Activated effector memory CD4-positive, alpha-beta T cell treated with Interleukin-2 at 50 U/mL for 16 hours (primary cell): ENCODE data around the gene KRT75.
"Not testable (repeated sequence)": the region's sequence is repeated elsewhere in the genome, so short reads cannot be mapped to it uniquely, and the experiment has no call there.

Source experiments
- DNase-seq: peaks from one replicate; pipeline ENCODE4 v3.0.0-alpha.2; 2020

The KRT75 gene

DNA sequence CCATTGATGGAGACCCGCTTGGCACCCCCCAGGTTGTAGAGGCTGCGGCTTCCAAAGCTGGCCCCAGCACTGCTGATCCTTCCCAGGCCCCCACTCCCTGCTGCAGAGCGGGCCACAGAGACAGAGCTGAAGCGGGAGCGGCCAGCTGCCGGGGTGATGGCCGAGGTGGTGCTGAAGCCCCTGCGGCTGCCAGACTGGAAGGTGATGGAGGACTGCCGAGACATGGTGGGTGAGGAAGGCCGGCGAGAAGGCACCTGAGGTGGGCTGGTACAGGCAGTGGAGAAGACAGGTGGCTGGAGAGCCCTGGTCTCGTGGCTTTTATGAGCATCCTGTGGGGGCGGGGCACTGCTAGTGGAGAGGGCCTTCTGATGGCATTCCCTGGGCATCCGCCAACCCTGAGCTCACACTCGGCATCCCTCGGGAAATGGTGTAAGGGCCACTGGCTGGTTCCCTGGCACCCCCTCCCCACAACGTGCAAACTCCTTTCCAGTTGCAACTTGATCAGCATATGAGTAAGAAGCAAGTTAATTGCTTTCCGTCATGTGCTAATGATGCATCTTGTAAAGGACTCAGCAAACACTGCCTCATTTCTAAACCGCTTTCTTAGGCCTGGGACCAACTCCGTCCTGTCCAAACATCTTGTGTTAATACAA, at the start of gene KRT75:
Gene KRT75 (minus strand): TSS at position 291 of the 653 bp plus-strand sequence. CDS start 67 bp downstream, at position 224.
- no peak for DNase-seq

DNA sequence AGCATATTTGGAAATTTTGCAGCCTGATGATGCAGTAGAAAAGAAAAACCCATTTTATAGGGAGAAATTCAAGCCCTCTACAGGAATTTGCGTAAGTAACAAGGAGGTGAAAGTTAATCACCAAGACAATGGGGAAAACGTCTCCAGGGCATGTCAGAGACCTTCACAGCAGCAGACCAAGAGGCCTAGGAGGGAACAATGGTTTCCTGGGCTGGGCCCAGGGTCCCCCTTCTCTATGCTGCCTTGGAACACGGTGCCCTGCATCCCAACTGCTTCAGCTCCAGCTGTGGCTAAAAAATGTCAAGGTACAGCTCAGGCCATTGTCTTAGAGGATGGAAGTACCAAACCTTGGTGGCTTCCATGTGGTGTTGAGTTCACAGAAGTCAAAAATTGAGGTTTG, 45.9 kb upstream of the KRT75 start:
- DNase-seq = no peak

DNA sequence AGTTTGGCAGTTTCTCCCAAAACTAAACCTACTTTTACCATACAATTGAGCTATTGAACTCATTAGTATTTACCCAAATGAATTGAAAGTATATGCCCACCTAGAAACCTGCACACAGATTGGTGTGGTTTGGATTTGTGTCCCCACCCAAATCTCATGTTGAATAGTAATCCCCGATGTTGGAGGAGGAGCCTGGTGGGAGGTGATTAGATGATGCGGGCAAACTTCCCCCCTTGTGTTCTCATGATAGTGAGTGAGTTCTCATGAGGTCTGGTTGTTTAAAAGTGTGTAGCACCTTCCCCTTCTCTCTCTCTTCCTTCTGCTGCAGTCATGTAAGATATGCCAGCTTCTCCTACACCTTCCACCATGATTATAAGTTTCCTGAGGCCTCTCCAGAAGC, 43.5 kb upstream of the KRT75 start:
- no peak for DNase-seq

DNA sequence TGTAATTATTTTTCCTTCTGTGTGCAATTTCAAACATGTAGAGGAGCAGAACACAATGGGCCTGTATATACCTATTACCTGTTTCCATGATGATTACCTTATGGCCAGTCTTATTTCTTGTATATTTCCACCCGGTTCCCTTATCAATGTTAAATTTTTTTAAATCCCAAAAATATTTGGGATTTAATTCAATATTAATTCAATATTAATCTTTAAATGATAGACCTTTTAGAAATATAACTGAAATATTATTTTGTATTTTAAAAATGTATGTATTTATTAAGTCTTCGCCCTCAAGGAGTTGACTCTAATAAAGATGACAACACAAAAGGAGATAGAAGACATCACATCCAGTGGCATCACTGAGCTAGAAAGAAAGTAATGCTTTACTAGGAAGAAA, 40.0 kb upstream of the KRT75 start:
- no peak for DNase-seq

DNA sequence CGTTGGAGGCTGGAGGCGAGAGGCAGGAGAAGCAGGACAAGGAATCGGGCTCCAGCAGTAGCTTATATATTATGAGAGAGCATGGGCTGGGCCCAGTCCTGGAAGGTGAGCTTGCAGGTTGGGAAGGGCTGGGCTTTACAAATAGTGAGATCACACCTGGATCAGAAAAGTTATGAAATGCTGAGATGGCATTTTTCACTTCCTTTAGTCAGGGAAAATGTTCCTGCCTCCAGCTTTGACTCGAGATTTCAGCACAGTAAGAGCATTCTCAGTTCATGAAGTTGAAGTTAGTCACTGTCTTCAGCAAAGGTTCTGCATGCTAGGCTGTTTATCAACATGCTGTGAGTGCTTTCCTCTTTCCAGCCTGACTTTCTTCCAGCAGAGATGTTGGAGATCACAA, 39.6 kb upstream of the KRT75 start, which contains the start of gene KRT6C:
Gene KRT6C (minus strand): TSS at position 38 of the 400 bp plus-strand sequence. CDS start 68 bp downstream, outside the sequence.
- DNase-seq = no peak

DNA sequence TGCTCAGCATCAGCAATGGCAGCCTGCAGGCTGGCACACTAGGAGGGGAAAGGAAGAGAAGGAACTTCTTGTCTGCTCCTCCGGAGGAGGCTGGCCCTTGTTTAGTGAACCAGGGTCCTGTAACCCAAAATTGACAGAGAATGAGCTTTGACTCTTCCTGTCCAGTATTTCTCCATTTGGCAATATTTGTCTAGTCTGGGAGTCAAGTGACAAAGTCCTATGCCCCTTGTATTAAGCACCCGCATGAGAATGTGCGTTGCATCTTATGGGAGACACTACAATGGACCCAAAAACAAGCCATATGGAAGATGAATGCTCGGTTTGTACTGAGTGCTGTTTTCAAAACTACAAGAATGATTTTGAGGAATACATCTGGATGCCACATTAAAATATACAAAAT, 35.7 kb upstream of the KRT75 start:
- DNase-seq = no peak

DNA sequence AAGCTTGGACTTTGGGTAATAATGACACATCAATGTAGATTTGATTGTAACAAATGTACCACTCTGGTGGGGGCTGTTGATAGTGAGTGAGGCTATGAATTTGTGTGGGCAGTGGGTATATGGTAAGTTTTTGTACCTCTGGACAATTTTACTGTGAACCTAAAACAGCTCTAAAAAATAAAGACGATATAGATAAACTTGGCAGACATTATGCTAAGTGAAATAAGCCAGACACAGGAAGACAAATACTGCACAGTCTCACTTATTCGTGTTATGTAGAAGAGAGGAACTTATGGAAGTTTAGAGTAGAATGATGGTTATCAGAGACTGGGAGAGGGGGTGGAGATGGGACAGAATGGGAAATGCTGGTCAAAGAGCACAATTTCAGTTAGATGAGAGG, 30.7 kb upstream of the KRT75 start:
- no peak for DNase-seq

DNA sequence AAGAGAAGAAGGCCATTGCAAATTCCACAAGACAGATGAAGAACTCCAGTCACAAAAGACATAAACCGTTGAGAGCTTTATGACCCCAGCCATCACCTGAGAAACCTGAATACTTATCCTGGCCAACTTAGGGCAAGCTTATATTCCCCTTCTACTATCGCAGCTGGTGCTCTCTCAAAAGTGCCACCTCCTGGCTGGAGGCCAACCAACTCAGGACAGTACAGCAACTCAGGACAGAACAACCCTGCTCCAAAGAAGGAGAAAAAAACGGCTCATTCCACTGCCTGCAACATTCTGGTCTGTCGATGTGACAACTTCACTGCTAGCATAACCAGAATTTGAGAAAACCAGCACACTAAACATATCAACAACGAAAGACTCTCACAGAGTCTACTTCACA, 27.5 kb upstream of the KRT75 start:
- no peak for DNase-seq

DNA sequence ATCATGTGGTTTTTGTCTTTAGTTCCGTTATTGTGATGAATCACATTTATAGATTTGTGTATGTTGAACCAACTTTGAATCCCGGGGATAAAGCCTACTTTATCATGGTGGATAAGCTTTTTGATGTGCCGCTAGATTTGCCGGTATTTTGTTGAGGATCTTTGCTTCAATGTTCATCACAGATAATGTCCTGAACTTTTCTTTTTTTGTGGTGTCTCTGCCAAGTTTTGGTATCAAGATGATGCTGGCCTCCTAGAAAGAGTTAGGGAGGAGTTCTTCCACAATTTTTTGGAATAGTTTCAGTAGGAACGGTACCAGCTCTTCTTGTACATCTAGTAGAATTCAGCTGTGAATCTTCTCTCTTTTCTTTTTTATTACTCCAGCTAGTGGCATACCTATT, 24.7 kb upstream of the KRT75 start:
- no peak for DNase-seq

DNA sequence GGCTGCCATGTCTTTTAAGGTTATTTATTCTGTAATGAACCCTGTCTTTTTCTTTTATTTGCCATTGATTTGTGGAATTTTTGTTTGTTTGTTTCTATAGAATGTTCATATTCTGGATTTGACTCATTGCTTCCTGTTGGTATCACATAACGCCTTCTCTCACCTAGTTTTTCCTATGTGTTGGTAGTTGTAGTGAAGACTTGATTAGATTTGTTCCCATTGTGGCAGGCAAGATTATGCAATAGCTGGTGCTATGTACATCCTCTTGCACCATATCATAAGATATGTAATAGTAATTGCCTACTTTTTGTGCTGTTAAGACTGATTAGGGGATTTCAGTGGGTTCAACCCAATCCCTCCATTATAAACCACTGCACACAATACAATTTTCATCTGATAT, 21.6 kb upstream of the KRT75 start:
- DNase-seq = no peak

DNA sequence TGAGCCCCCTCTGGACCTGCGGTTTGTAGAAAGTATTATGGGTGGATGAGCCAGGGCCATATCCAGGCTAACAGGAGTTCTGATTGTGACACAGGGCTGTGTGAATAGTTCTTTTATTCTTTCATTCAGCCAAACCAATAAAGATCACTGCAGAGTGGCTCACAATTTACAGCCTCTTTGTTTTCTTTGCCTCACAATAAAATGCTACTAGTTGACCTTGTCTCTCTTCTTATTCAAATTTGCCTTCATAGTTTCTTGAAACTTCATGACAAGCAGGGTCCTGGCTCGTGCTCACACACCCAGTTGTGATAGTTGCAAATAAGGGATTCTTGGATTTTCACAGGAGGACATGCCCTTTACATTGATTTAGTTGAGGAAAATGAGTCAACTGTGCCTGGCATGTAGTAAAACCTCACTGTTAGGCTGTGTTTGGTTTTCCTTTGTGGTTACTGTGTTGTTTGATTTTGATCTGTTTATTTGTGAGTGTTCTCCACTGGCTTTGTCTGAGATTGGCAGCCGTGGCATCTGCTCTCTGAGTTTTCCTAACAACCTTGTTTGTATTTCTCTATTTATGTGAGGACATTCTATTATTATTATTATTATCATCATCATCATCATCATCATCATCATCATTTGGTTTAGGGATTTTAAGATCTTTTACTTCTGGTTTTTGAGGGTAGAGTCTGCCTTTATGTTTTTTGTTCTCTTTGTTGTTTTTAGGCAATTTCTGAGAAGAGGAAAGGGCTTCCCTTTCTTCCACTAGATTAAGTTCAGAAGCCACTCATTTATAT, 20.4 kb upstream of the KRT75 start:
- DNase-seq = no peak

DNA sequence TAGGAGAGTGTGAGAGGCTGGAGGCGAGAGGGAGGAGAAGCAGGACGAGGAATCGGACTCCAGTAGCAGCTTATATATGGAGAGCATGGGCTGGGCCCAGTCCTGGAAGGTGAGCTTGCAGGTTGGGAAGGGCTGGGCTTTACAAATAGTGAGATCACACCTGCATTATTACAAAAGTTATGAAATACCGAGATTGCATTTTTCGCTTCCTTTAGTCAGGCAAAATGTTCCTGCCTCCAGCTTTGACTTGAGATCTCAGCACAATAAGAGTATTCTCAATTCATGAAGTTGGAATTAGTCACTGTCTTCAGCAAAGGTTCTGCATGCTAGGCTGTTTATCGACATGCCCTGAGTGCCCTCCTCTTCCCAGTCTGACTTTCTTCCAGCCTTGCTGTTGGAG, 17.9 kb upstream of the KRT75 start, which contains the start of gene KRT6B:
Gene KRT6B (minus strand): TSS at position 46 of the 400 bp plus-strand sequence. CDS start 68 bp downstream, outside the sequence.
- no peak for DNase-seq

DNA sequence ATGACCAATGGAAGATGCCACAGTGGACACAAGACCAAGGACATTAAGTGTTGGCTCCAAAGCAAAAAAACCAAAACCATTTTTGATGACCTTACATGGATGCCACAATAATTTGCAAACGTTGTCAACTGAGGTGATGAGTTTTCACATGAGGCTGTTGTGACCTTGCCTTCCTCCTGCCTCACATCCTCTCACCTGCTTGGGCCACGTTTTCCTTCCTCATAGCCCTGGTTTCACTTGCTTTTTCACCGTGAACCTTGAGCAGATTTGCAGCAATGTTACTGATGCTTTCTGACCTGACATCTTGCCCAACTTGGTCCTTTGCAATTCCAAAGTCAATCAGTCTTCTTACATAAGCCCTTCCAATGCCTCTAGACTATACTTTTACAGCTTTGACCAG, 14.1 kb upstream of the KRT75 start:
- no peak for DNase-seq

DNA sequence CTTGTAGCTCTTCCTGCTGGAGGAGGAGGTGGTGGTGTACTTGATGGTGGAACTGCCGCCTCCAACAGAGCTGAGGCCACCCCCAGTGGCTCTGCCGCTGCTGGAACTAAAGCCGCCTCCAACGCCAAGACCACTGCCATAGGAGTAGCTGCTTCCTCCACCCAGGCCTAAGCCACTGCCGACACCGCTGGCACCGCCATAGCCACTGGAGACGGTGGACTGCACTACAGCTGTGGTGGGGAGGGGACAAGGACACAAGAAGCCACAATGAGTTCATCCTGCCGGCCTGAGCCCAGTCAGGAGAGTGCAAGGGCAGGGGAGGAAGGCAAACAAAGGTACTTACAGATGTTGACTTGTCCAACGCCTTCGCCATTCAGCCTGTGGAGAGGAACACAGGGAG, 13.0 kb upstream of the KRT75 start:
- DNase-seq = not testable (repeated sequence)

DNA sequence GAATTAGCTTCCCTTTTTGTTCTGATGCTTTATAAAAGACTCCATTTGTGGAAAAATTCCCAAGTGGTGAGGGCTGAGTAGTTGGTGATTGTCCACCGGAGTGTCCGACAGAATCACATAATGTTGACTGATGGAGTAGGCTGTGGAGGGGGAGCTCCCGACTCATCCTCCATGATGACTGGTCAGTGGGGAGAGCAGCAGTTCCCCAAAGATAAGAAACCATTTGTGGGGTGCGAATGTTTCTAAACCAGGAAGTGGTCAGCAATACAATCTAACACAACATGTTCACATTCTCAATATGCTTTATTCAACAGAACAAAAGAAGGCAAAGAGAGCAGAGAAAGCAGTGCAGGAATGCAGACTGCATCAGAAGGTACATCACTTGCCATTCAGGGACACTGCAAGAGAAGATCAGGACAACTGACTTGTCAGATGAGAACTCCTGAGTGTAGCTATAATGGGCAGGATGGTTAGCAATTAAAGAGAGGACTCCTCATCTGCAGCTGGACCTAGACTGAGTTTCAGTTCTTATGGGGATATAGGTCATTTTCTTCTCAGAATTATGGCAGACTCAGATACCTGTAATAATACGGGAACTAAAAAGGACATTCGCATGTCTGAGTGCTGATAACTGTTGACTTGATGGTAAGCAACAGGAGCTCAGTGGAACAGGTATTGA, 12.3 kb upstream of the KRT75 start:
- DNase-seq = no peak

DNA sequence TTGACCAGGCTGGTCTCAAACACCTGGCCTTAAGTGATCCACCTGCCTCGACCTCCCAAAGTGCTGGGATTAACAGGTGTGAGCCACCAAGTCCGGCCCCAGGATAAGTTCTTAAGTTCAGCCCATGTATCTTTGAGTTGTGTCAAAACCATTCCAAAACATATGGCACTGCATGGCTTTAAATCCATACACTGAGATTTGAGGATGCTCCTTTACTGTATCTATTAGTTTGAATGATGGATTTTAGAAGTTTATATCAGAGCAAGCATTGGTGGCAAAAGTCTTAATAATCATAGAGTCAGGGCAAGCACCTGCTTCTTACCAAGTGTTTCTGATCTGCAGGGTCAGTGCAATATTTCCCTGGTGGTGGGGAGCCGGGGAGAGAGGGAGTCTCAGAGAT, 11.7 kb upstream of the KRT75 start:
- no peak for DNase-seq

DNA sequence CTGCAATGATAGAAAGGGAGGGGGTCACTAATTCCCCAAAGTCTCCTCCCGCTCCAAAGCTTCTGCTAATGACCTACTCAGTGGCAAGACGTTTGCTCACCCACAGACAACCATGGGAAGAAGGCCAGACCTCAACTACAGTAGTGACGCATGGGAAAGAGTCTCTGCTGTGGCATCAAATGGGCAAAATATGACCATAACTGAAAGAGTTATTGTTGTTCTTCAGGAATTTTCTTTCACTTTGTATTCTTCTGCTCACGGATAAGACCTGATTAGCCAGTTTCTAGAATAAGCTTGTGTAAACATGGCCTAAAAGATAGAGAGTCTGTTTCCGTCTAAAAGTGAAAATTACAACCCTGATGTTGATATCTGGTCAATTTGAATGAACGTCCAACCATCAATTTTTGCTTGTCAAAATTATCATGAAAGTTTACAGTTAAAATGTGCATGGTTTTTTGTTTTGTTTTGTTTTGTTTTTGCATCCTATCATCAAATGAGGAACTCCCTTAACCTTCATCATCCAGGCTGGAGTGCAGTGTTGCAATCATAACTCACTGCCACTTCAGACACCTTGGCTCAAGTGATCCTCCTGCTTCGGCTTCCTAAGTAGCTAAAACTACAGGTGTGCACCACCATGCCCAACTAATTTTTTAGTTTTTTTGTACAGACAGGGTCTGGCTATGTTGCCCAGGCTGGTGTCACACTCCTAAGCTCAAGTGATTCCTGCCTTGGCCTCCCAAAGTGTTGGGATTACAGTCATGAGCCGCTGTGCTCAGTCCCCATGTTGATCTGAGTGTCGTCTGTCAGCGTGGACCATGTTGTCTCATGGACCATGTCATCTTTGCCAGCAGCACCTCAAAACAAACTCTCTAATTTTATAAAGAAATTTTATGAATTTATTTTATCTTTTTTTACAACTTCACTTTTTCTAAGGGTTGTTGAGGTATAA, 10.8 kb upstream of the KRT75 start:
- DNase-seq = no peak

DNA sequence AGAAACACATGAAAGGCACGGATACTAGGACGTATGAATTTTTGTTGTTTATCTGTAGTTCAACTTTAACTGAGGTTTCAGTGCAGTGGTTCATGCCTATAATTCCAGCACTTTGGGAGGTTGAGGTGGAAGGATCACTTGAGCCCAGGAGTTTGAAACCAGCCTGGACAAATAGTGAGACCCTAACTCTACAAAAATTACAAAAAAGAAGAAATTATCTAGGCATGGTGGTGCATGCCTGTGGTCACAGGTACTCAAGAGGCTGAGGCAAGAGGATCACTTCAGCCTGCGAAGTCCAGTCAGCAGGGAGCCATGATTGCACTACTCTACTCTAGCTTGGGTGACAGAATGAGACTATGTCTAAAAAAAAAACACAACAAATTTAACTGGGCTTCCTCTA, 9.8 kb upstream of the KRT75 start:
- DNase-seq = no peak

DNA sequence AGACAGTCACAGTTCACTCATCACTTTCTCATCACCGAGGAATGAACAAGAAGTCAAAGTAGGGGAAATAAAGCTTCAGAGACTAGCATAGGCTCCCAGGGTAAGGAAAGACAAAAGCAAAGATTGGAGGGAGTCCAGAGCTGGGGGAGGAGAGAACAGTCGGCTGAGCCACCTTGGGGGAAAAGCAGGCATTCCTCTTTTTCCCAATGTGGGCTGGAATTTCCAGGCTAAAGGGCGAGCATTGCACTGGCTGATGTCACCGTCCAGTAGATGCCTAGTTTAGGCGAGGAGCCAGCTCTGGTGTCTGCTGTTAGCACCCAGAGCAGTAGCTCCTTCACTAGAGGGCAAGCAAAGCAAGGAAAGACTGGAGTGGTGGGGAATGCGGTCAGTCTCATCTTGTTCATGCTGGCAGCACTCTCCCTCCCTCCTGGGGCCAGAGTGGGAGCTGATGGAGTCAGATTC, 8.5 kb upstream of the KRT75 start:
- DNase-seq = no peak

DNA sequence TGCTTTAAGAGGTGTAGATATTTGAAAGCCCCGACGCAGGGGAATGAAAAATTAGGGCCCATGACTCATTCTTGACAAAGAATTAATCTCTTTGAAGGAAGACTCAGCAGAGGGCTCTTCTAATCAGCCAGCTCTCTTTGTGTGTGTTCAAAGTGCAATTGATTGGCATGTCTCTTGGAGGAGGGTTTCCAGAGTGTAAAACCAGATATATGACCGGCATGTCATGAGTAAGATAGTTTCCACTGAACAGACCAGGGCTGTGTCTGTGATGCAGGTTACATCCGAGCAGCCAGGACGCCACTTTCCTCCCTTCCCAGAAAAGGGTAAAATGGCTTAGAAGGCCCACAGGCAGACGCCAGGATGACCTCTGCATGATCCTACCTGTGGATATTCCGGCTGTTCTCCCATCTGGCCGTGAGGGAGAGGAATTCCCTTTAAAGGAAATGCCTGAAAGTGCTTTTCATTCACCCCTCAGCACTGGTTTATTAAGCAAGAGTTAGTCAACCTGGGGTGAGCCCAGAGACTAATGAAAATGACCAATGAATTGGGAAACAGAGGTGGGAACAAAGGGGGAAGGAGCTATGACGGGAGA, 7.2 kb upstream of the KRT75 start:
- DNase-seq = no peak

DNA sequence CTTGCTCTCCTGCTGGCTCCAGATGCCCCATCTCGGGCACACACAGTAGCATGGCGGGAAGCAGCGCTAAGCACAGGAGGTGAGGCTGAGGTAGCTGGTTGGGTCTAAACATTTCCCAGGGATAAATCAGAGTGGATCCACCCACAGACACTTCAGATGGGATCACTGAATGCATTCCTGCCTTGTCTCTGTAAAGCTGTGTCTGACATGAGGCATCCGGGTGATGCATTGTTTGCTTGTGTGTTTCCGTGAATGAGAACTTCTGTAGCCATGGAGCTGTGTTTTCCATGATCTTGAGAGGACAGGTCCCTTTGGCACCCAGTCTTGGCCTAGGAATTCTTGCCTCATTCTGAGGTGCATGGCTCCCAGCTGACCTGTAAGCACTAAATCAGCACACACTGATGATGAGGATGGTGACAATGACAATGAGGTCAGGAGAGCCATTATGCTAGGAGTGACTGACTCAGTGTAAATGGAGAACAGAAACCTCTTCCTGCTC, 6.7 kb upstream of the KRT75 start:
- no peak for DNase-seq

DNA sequence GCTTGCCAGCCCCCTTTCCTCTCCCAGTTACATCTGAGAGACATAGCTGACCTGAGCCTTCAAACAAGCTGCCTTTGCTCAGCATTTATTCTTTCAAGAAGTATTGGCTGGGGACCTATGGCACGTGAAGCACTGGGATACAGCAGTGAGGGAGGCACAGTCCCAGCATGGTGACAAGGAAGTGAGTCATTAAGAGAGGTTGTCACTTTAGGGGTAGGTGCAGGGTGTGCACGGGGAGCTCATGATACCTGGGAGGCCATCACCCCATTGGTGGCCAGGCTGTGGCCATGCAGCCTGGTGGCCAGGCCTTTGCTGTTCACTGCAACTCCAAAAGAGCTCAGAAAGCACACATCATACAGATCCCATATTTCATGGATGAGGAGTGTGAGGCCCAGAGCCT, 5.7 kb upstream of the KRT75 start:
- DNase-seq = no peak
